ENCODE measurements around the gene PKNOX2.
"Not testable (repeated sequence)": the region's sequence is repeated elsewhere in the genome, so short reads cannot be mapped to it uniquely, and the experiment has no call there.

PKNOX2 gene

DNA sequence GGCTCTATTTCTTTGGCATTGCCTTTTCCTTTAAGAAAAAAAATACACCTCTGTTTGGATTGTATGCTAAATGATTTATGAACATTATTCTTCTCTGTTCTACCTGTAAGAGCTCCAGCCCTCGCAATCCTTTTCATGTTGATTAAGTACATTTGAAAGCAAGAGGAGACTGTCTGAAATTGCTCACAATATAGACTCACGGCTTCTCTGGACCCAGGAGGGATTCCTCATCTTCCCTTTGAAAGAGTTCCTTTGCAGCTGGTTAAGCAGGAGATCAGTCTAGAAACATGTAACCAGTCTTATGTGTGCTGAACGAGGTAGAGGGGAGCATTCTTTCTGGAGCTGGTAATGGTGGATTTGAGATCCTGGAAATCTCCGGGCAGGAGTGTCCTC, 47.4 kb downstream of the PKNOX2 start:
- Histone ChIP-seq H3K9me3 (ENCODE audit: insufficient read depth, low read depth, low read length) (no peaks in the 10 kb centered on the region), H3K4me1 (ENCODE audit: insufficient read depth, low read length) (peaks cover 26% of the 10 kb centered on the region), H3K27ac (ENCODE audit: low read length) (no peak overlapping the region), H3K9ac (ENCODE audit: low read depth, low read length) (no peak overlapping the region), H3K27me3 (ENCODE audit: insufficient read depth, low read length) (peaks cover 9% of the 10 kb centered on the region), H3K36me3 (ENCODE audit: insufficient read depth, low read depth, low read length) (no peaks in the 10 kb centered on the region), H3K4me3 (ENCODE audit: low read length) (no peak overlapping the region)

DNA sequence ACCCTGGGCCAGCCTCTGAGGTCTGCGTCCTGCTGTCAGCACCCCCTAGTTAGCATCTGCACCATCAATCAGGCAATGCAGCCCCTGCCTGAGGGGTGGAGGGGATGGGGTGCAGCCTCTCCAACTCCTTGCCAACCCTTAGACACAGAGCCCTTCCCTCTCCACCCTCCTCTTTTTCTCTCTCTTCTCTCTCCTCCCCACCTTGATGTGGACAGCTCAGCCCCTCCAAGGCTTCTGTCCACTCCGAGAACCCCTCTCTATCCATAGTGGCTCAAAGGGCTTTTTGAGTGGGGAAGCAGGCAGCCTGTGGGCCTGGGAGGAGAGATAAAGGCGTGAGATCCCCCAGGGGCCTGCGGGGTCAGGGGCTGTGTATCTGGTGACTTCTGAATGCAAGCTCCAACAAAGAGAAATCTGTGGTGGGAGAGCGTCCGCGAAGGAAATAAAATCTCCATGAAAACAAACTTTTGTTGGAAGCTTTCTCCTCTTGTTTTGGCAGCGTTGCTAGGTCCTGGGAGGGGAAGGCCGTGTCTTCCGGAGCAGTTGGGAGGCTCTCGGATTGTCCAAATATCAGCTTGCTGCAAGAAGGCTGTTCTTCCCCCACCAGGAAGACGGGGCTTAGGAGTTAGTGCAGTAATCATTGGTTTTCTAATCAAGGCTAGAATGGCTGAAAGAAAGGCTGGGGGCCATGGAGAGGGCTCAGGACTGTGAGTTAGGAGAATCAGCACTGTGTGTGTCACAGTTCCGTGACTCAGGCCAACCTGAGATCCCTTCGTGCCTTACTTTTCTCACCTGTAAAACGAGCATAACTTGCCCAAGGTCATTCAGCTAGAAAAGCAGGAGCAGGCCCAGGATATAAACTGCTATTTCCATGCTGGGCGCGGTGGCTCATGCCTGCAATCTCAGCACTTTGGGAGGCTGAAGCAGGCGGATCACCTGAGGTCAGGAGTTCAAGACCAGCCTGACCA, 50.3 kb downstream of the PKNOX2 start:
- Histone ChIP-seq H3K9me3 (ENCODE audit: insufficient read depth, low read depth, low read length) (no peaks in the 10 kb centered on the region), H3K36me3 (ENCODE audit: insufficient read depth, low read depth, low read length) (no peaks in the 10 kb centered on the region), H3K27me3 (ENCODE audit: insufficient read depth, low read length) (no peaks in the 10 kb centered on the region; the same call in 1 of the 2 replicates), H3K27ac (ENCODE audit: low read length) (no peak overlapping the region), H3K4me3 (ENCODE audit: low read length) (no peak overlapping the region), H3K4me1 (ENCODE audit: insufficient read depth, low read length) (peaks cover 23% of the 10 kb centered on the region), H3K9ac (ENCODE audit: low read depth, low read length) (peak overlapping the region; percentile 41; the same call in 1 of the 2 replicates)

DNA sequence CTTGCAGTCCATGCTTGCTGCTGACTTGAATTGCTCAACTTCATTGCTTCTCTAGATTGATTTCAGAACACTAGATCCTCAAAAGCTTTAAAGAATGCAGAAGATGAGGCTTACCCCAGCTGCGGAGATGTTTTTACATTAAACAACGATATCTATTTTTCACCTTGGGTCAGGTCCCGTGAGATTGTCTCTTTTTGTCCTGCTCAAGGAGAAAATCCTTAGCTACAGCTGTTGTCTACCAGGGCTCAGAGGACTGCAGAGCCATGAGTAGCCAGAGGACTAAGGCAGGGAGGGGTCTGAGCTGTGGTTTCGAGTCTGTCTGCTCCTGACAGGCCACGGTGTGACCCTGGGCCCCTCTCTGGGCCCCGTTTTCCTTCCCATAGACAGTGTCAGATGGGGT, 51.4 kb downstream of the PKNOX2 start:
- Histone ChIP-seq H3K27ac (ENCODE audit: low read length) (no peak overlapping the region), H3K27me3 (ENCODE audit: insufficient read depth, low read length) (no peaks in the 10 kb centered on the region; the same call in 1 of the 2 replicates), H3K4me1 (ENCODE audit: insufficient read depth, low read length) (peaks cover 19% of the 10 kb centered on the region)

DNA sequence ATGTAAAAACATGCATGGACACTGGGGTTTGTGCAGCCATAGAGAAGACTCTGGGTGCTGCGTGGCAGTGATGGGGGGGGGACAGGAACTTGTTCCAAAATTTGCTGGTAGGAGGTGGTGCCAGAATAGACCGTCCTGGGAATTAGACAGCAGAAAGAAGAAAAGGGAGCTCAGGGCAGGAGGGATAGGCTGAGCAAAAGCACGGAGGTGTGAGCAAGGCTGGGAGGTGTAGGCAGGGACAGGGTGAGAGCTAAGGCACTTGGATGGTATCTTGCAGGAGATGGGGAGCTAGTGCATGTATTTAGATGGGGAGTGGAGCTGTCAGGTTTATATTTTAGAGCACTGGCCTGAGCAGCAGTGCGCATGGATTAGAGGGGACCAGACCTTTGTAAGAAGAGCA, 53.8 kb downstream of the PKNOX2 start:
- H3K36me3 ChIP-seq (ENCODE audit: insufficient read depth, low read depth, low read length) = no peaks in the 10 kb centered on the region
- H3K27ac ChIP-seq (ENCODE audit: low read length) = no peak overlapping the region
- H3K4me1 ChIP-seq (ENCODE audit: insufficient read depth, low read length) = peaks cover 13% of the 10 kb centered on the region; the same call in 1 of the 2 replicates
- no peaks in the 10 kb centered on the region for H3K9me3 ChIP-seq (ENCODE audit: insufficient read depth, low read depth, low read length)
- no peak overlapping the region for H3K9ac ChIP-seq (ENCODE audit: low read depth, low read length)
- no peaks in the 10 kb centered on the region; the same call in 1 of the 2 replicates for H3K27me3 ChIP-seq (ENCODE audit: insufficient read depth, low read length)
- no peak overlapping the region for H3K4me3 ChIP-seq (ENCODE audit: low read length)

More for the DNA sequence above, 51.4 kb downstream of the PKNOX2 start:
- Histone ChIP-seq H3K36me3 (ENCODE audit: insufficient read depth, low read depth, low read length) (no peaks in the 10 kb centered on the region), H3K9me3 (ENCODE audit: insufficient read depth, low read depth, low read length) (no peaks in the 10 kb centered on the region), H3K9ac (ENCODE audit: low read depth, low read length) (no peak overlapping the region), H3K4me3 (ENCODE audit: low read length) (no peak overlapping the region)

DNA sequence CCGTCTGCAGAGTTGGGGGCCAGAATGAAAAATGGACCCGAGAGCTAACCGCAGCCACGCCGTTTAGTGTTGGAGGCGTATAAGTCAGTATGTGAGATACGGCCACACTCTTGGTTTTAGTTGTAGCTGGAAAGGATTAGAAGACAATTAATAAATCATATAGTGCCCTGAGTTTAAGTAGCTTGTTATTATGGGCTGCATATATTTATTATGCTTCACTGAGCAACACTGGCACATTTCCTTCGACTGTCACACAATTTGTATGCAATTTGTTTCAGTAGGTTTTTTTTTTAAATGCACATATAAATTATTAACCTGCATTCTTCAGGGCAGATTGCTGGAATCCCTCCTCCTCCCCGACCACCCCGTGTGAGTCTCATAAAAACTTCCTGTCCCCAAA, 56.9 kb downstream of the PKNOX2 start:
- peaks cover 10% of the 10 kb centered on the region; the same call in 1 of the 2 replicates for H3K4me1 ChIP-seq (ENCODE audit: insufficient read depth, low read length)
- no peaks in the 10 kb centered on the region for H3K9me3 ChIP-seq (ENCODE audit: insufficient read depth, low read depth, low read length)
- H3K9ac ChIP-seq (ENCODE audit: low read depth, low read length) = no peak overlapping the region
- no peak overlapping the region for H3K27ac ChIP-seq (ENCODE audit: low read length)
- H3K36me3 ChIP-seq (ENCODE audit: insufficient read depth, low read depth, low read length) = no peaks in the 10 kb centered on the region
- no peak overlapping the region for H3K4me3 ChIP-seq (ENCODE audit: low read length)
- no peaks in the 10 kb centered on the region; the same call in 1 of the 2 replicates for H3K27me3 ChIP-seq (ENCODE audit: insufficient read depth, low read length)

DNA sequence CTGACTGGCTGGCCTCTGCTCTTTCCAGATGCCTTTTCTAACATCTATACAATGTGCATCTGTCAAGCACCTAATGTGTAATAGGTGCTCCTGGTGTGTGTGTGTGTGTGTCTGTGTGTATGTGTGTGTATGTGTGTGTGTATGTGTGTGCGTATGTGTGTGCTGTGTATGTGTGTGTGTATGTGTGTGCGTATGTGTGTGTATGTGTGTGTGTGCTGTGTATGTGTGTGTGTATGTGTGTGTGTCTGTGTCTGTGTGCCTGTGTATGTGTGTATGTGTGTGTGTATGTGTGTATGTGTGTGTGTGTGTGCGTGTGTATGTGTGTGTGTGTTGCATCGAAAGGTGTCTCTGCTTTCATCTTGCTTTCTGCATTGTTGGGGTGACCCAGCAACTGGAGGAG, 57.9 kb downstream of the PKNOX2 start:
- Histone ChIP-seq H3K9me3 (ENCODE audit: insufficient read depth, low read depth, low read length) (no peaks in the 10 kb centered on the region), H3K27me3 (ENCODE audit: insufficient read depth, low read length) (no peaks in the 10 kb centered on the region; the same call in 1 of the 2 replicates), H3K27ac (ENCODE audit: low read length) (no peak overlapping the region), H3K36me3 (ENCODE audit: insufficient read depth, low read depth, low read length) (no peaks in the 10 kb centered on the region), H3K4me3 (ENCODE audit: low read length) (no peak overlapping the region), H3K4me1 (ENCODE audit: insufficient read depth, low read length) (peaks cover 13% of the 10 kb centered on the region; the same call in 1 of the 2 replicates), H3K9ac (ENCODE audit: low read depth, low read length) (no peak overlapping the region)

DNA sequence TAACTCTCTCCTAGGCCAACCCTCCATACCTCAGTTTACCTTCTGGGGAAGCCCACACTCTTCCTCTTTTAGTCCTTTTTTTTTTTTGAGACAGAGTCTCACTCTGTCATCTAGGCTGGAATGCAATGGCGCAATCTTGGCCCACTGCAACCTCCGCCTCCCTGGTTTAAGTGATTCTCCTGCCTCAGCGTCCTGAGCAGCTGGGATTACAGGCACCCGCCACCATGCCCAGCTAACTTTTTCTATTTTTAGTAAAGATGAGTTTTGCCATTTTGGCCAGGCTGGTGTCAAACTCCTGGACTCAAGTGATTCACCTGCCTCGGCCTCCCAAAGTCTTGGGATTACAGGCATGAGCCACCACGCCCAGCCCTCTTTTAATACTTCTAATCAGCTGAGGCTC, 58.6 kb downstream of the PKNOX2 start:
- not testable (repeated sequence) for H3K4me3 ChIP-seq (ENCODE audit: low read length); H3K27ac ChIP-seq (ENCODE audit: low read length); H3K36me3 ChIP-seq (ENCODE audit: insufficient read depth, low read depth, low read length); H3K9me3 ChIP-seq (ENCODE audit: insufficient read depth, low read depth, low read length); H3K9ac ChIP-seq (ENCODE audit: low read depth, low read length); H3K27me3 ChIP-seq (ENCODE audit: insufficient read depth, low read length)
- H3K4me1 ChIP-seq (ENCODE audit: insufficient read depth, low read length) = peaks cover 17% of the 10 kb centered on the region; the same call in 1 of the 2 replicates

DNA sequence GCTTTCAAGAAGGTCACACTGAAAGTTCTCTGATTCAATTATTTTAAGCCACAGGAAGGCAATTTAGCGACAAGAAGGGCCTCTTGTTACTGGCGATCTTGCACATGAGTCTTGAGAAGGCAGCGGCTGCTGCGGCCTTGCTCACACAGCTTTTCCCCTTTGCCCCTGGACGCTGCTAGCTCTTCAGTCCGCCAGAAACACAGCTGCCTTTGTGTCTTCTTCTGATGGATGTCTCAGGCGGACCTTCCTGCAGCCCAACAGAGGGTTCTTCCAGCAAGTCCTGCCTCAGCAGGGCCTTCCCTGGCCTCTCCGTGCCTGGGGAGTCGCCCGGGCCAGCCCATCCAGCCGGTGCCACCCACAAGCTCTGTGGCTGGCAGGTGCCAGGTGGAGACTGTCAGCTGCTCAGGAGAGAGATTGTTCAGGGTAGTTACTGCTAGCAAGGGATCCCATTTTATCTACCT, 59.4 kb downstream of the PKNOX2 start:
- no peaks in the 10 kb centered on the region for H3K9me3 ChIP-seq (ENCODE audit: insufficient read depth, low read depth, low read length)
- no peak overlapping the region for H3K27ac ChIP-seq (ENCODE audit: low read length)
- H3K36me3 ChIP-seq (ENCODE audit: insufficient read depth, low read depth, low read length) = no peaks in the 10 kb centered on the region
- H3K4me3 ChIP-seq (ENCODE audit: low read length) = no peak overlapping the region
- H3K27me3 ChIP-seq (ENCODE audit: insufficient read depth, low read length) = no peaks in the 10 kb centered on the region
- H3K4me1 ChIP-seq (ENCODE audit: insufficient read depth, low read length) = peaks cover 25% of the 10 kb centered on the region; the same call in 1 of the 2 replicates
- H3K9ac ChIP-seq (ENCODE audit: low read depth, low read length) = peak overlapping the region; percentile 30; the same call in 1 of the 2 replicates

DNA sequence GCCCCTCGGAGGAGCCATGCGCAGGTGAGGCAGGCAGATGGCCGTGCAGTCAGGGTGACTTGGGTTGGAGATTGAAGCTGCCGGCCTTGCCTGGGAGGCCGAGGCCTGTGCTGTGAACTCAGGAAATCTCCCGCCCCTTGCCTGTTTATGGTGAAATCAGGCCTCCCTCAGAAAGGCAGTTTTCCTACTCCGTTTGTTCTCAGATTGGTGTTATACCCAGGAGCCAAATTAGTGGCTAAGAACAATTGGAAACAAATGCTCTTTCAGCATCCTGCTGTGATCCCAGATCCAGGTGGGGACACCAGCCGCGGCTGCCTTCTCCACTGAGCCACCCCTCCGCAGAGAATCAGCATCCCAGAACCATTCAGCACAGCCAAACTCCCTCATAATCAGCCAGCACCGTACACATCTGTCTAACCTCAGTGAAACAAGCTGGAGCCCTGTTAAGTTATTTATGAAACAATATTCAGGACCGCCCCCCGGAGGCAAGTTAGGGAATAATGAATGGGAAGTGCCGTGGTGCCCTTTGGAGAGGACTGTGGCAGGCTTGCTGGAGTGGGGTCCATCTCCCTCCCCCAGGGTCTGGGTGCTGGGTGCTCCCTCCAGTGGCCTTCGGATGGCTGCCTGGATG, 60.0 kb downstream of the PKNOX2 start:
- no peak overlapping the region for H3K27ac ChIP-seq (ENCODE audit: low read length)

DNA sequence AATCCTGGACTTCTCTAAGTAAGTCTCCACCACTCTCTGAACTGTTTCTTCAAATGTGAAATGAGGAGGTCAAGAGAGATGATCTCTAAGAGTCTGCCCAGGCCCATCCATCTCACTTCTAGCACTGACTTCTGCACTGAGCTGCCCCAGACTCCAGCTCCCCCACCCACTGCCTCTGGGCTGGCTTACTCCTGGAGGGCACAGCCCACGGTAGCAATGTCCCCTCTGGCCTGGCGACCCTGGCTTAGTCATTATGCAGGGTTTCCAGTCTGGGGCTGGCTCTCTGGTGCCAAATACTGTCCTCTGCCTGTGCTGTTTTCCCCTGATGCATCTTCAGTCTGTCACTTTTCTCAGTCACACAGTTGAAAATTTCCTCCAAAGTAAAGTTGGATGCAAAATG, 60.9 kb downstream of the PKNOX2 start:
- Histone ChIP-seq H3K36me3 (ENCODE audit: insufficient read depth, low read depth, low read length) (no peaks in the 10 kb centered on the region), H3K9ac (ENCODE audit: low read depth, low read length) (no peak overlapping the region), H3K4me3 (ENCODE audit: low read length) (no peak overlapping the region), H3K27ac (ENCODE audit: low read length) (no peak overlapping the region), H3K4me1 (ENCODE audit: insufficient read depth, low read length) (peaks cover 31% of the 10 kb centered on the region), H3K9me3 (ENCODE audit: insufficient read depth, low read depth, low read length) (no peaks in the 10 kb centered on the region), H3K27me3 (ENCODE audit: insufficient read depth, low read length) (no peaks in the 10 kb centered on the region)

More for the DNA sequence above, 60.0 kb downstream of the PKNOX2 start:
- peaks cover 31% of the 10 kb centered on the region for H3K4me1 ChIP-seq (ENCODE audit: insufficient read depth, low read length)
- no peak overlapping the region for H3K4me3 ChIP-seq (ENCODE audit: low read length)
- no peaks in the 10 kb centered on the region for H3K9me3 ChIP-seq (ENCODE audit: insufficient read depth, low read depth, low read length)
- H3K27me3 ChIP-seq (ENCODE audit: insufficient read depth, low read length) = no peaks in the 10 kb centered on the region
- peak overlapping the region; percentile 30; the same call in 1 of the 2 replicates for H3K9ac ChIP-seq (ENCODE audit: low read depth, low read length)
- no peaks in the 10 kb centered on the region for H3K36me3 ChIP-seq (ENCODE audit: insufficient read depth, low read depth, low read length)

DNA sequence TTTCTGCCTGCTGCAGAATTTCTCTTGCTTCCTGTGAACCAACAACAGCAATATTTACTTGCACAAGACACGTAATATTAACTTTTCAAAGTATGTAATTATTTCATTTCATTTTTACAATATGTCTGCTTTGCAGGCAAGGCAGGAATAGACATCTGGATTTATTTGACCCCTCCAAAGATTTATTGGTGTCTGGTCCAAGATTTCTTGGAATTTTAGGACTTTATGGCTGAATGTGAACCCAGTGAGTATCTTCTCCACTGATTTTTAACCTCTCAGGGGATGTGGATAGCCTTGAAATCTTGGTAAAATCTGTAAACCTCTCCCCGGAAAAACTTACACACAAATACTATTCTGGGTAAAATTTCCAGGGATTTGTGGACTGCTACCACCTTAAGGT, 61.5 kb downstream of the PKNOX2 start:
- no peaks in the 10 kb centered on the region for H3K36me3 ChIP-seq (ENCODE audit: insufficient read depth, low read depth, low read length)

More for the DNA sequence above, 61.5 kb downstream of the PKNOX2 start:
- Histone ChIP-seq H3K9me3 (ENCODE audit: insufficient read depth, low read depth, low read length) (no peaks in the 10 kb centered on the region), H3K27me3 (ENCODE audit: insufficient read depth, low read length) (no peaks in the 10 kb centered on the region), H3K27ac (ENCODE audit: low read length) (no peak overlapping the region), H3K4me3 (ENCODE audit: low read length) (no peak overlapping the region), H3K9ac (ENCODE audit: low read depth, low read length) (no peak overlapping the region), H3K4me1 (ENCODE audit: insufficient read depth, low read length) (peaks cover 31% of the 10 kb centered on the region)

Data from iPS-20b (cell line).